K562 (cell line): ENCODE results near the gene ZNF548. TPM values are rescaled to one million over a fixed set of nuclear protein-coding genes. Genes with fewer than 3 reads are reported as not detected.

Experiments
- ARID3A ChIP-seq: IDR thresholded peaks from 2 replicates; pipeline ENCODE4 v1.6.1; 2012; ENCODE audit warnings: low read depth, low read length, improper control_type of control experiment, borderline replicate concordance
- DMBX1 ChIP-seq: fragments of 250-450 bp; sonication (Bioruptor Pico); IDR thresholded peaks from 2 replicates; pipeline ENCODE4 v1.8.0; 2022; ENCODE audit warnings: inconsistent platforms, mild to moderate bottlenecking, moderate library complexity, borderline replicate concordance
- ELF4 ChIP-seq: fragments of 450-650 bp; formaldehyde crosslinking; IDR thresholded peaks from 2 replicates; pipeline ENCODE4 v1.4.0; 2022; ENCODE audit warnings: missing genetic modification characterization
- ESRRB ChIP-seq: fragments of 250-450 bp; sonication (Bioruptor Pico); IDR thresholded peaks from 2 replicates; pipeline ENCODE4 v1.5.0; 2020; ENCODE audit warnings: mild to moderate bottlenecking, moderate library complexity, borderline replicate concordance
- FOXA1 ChIP-seq: fragments of 450-650 bp; IDR thresholded peaks from 2 replicates; pipeline ENCODE4 v1.6.1; 2016; ENCODE audit warnings: mild to moderate bottlenecking, borderline replicate concordance
- FOXJ3 ChIP-seq: sonication (generic); formaldehyde crosslinking; IDR thresholded peaks from 2 replicates; pipeline ENCODE4 v1.4.0; 2020; ENCODE audit warnings: mild to moderate bottlenecking, missing genetic modification reagents
- HBP1 ChIP-seq: fragments of 450-650 bp; formaldehyde crosslinking; IDR thresholded peaks from 2 replicates; pipeline ENCODE4 v1.4.0; 2022; ENCODE audit warnings: missing genetic modification characterization
- HMG20A ChIP-seq: fragments of 450-650 bp; formaldehyde crosslinking; conservative IDR thresholded peaks from 2 replicates; pipeline ENCODE4 v1.4.0; 2020; ENCODE audit warnings: mild to moderate bottlenecking, mixed read lengths
- MCM7 ChIP-seq, 2 experiments: fragments of 450-650 bp; IDR thresholded peaks; 2 replicates each; pipeline ENCODE4 v1.6.1; 2016 to 2018
- MEF2D ChIP-seq: conservative IDR thresholded peaks from 2 replicates; pipeline ENCODE4 v1.6.1; 2016; ENCODE audit warnings: low read depth, missing genetic modification characterization, missing compliant biosample characterization
- RBBP5 ChIP-seq: fragments of 200-600 bp; sonication (generic); IDR thresholded peaks from 2 replicates; pipeline ENCODE4 v1.6.1; 2012; ENCODE audit warnings: borderline replicate concordance, mild to moderate bottlenecking, low read length, control low read depth, inconsistent platforms; ENCODE audit not compliant: insufficient read depth, poor library complexity, severe bottlenecking
- SREBF2 ChIP-seq: sonication (generic); formaldehyde crosslinking; IDR thresholded peaks from 2 replicates; pipeline ENCODE4 v1.4.0; 2020; ENCODE audit warnings: mild to moderate bottlenecking, missing genetic modification reagents
- TCF15 ChIP-seq: fragments of 250-450 bp; sonication (Bioruptor Pico); IDR thresholded peaks from 2 replicates; pipeline ENCODE4 v1.8.0; 2022; ENCODE audit warnings: moderate library complexity, mild to moderate bottlenecking, inconsistent platforms
- ZNF184 ChIP-seq: sonication (generic); formaldehyde crosslinking; IDR thresholded peaks from 2 replicates; pipeline ENCODE4 v1.5.0; 2020; ENCODE audit warnings: missing genetic modification reagents
- ZNF282 ChIP-seq: sonication (generic); formaldehyde crosslinking; IDR thresholded peaks from 2 replicates; pipeline ENCODE4 v1.8.1; 2023; ENCODE audit warnings: missing genetic modification reagents
- ZNF644 ChIP-seq: fragments of 200-800 bp; sonication (Bioruptor generic); IDR thresholded peaks from 2 replicates; pipeline ENCODE4 v1.6.1; 2016; ENCODE audit warnings: low read depth, missing genetic modification characterization, missing compliant biosample characterization
- ZNF778 ChIP-seq: fragments of 450-650 bp; formaldehyde crosslinking; IDR thresholded peaks from 2 replicates; pipeline ENCODE4 v1.4.0; 2020; ENCODE audit warnings: mild to moderate bottlenecking, moderate library complexity
- ZNF79 ChIP-seq: fragments of 250-450 bp; sonication (Bioruptor Pico); IDR thresholded peaks from 2 replicates; pipeline ENCODE4 v1.4.0; 2020; ENCODE audit warnings: low read depth, mild to moderate bottlenecking, moderate library complexity
- polyA plus RNA-seq, 8 experiments: library from polyadenylated mRNA; depleted of rRNA in 4 of 8; stranded (reverse) in 5 of 8; unstranded in 3 of 8; fragments of >200 nt; fragmentation: Nextera tagmentation in 2 of 8; fragmentation: Illumina TruSeq in 1 of 8; extraction: Ambion mirVana in 2 of 8; extraction: Trizol in 1 of 8; gene quantifications; 2 replicates each; pipeline versions ENCODE4 v1.2.1 to v1.2.3, GENCODE V29; 2011 to 2014; ENCODE audit warnings: inconsistent platforms in 1 of 8, missing spikeins in 1 of 8
- total RNA-seq, 7 experiments: library from RNA; depleted of rRNA in 6 of 7; stranded (reverse); fragments of >200 nt in 6 of 7; fragmentation: Illumina TruSeq in 2 of 7; extraction: Trizol in 2 of 7; gene quantifications; 2 replicates each; pipeline versions ENCODE4 v1.2.1 to v1.2.3, GENCODE V29; 2011 to 2021; ENCODE audit warnings: low replicate concordance in 1 of 7
- TF ChIP-seq, protein P1 (sequence below): fragments of 450-650 bp; IDR thresholded peaks from 2 replicates; pipeline ENCODE4 v1.6.1; 2014; ENCODE audit warnings: low read depth, mild to moderate bottlenecking, moderate library complexity, borderline replicate concordance
- TF ChIP-seq, protein P2 (sequence below): fragments of 450-650 bp; IDR thresholded peaks from 2 replicates; pipeline ENCODE4 v1.6.1; 2016
- TF ChIP-seq, protein P3 (sequence below), 2 experiments: fragments of 250-450 bp in 1 of 2; fragments of 450-650 bp in 1 of 2; sonication (Bioruptor Pico) in 1 of 2; IDR thresholded peaks; 2 replicates each; pipeline versions ENCODE4 v1.6.1 to v1.8.0; 2016 to 2021; ENCODE audit warnings: mild to moderate bottlenecking in 2 of 2, moderate library complexity in 2 of 2, missing compliant biosample characterization in 1 of 2, missing genetic modification characterization in 1 of 2

The ZNF548 gene
- total and polyA plus RNA-seq, 9 of the 15 experiments (the other 6 are each of a cell fraction or from before 2014, with no cell fraction given) = 1.5 to 8.7 (median 4.5) TPM

- TF ChIP-seq MEF2D (tag) = no peak
- TF ChIP-seq ZNF778 = no peak
- TF ChIP-seq ZNF79 (CRISPR knock-in tag) = no peak
- no peak for TF ChIP-seq ZNF282 (CRISPR knock-in tag)
- no peak for TF ChIP-seq ESRRB
- no peak for TF ChIP-seq ARID3A
- TF ChIP-seq FOXJ3 (CRISPR knock-in tag) = no peak
- TF ChIP-seq RBBP5 = no peak
- no peak for TF ChIP-seq SREBF2 (CRISPR knock-in tag)
- TF ChIP-seq, protein P1, sequence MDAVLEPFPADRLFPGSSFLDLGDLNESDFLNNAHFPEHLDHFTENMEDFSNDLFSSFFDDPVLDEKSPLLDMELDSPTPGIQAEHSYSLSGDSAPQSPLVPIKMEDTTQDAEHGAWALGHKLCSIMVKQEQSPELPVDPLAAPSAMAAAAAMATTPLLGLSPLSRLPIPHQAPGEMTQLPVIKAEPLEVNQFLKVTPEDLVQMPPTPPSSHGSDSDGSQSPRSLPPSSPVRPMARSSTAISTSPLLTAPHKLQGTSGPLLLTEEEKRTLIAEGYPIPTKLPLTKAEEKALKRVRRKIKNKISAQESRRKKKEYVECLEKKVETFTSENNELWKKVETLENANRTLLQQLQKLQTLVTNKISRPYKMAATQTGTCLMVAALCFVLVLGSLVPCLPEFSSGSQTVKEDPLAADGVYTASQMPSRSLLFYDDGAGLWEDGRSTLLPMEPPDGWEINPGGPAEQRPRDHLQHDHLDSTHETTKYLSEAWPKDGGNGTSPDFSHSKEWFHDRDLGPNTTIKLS = peak; percentile 63; the same call in 1 of the 2 replicates
- no peak for TF ChIP-seq MCM7 (IDR thresholded peaks at IDR 0.05)
- TF ChIP-seq HBP1 (CRISPR knock-in tag) = no peak
- no peak for TF ChIP-seq TCF15 (CRISPR knock-in tag)
- no peak for TF ChIP-seq ZNF644 (tag)
- TF ChIP-seq ELF4 = no peak
- no peak for TF ChIP-seq ZNF184 (CRISPR knock-in tag)
- TF ChIP-seq, protein P2, sequence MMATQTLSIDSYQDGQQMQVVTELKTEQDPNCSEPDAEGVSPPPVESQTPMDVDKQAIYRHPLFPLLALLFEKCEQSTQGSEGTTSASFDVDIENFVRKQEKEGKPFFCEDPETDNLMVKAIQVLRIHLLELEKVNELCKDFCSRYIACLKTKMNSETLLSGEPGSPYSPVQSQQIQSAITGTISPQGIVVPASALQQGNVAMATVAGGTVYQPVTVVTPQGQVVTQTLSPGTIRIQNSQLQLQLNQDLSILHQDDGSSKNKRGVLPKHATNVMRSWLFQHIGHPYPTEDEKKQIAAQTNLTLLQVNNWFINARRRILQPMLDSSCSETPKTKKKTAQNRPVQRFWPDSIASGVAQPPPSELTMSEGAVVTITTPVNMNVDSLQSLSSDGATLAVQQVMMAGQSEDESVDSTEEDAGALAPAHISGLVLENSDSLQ = peak; percentile 67
- no peak for TF ChIP-seq DMBX1 (CRISPR knock-in tag)
- no peak for TF ChIP-seq FOXA1
- TF ChIP-seq, protein P3, sequence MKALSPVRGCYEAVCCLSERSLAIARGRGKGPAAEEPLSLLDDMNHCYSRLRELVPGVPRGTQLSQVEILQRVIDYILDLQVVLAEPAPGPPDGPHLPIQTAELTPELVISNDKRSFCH (CRISPR knock-in tag; IDR thresholded peaks at IDR 0.05) = no peak
- TF ChIP-seq, protein P3 (tag; IDR thresholded peaks at IDR 0.05) = no peak
- TF ChIP-seq HMG20A (CRISPR knock-in tag) = no peak
These were observed 26.5 kb upstream of the ZNF548 start, which contains the start of the genes TRAPPC2B and ZNF547 (continued) for GRCh38 chr19:57362997-57363687.
